Loucy (cell line): ENCODE data around the gene ZNF385D.

Source experiments
- EZH2phosphoT487 ChIP-seq: fragments of 200-600 bp; IDR thresholded peaks from 2 replicates; pipeline ENCODE4 v1.6.1; 2018; ENCODE audit warnings: antibody characterized with exemption, mild to moderate bottlenecking, moderate library complexity, borderline replicate concordance
- TF ChIP-seq, protein P1 (sequence below): fragments of 200-600 bp; sonication (generic); conservative IDR thresholded peaks from 2 replicates; pipeline ENCODE4 v1.5.1; 2014; ENCODE audit warnings: mild to moderate bottlenecking, antibody characterized with exemption, low read length

- TF ChIP-seq, protein P1, sequence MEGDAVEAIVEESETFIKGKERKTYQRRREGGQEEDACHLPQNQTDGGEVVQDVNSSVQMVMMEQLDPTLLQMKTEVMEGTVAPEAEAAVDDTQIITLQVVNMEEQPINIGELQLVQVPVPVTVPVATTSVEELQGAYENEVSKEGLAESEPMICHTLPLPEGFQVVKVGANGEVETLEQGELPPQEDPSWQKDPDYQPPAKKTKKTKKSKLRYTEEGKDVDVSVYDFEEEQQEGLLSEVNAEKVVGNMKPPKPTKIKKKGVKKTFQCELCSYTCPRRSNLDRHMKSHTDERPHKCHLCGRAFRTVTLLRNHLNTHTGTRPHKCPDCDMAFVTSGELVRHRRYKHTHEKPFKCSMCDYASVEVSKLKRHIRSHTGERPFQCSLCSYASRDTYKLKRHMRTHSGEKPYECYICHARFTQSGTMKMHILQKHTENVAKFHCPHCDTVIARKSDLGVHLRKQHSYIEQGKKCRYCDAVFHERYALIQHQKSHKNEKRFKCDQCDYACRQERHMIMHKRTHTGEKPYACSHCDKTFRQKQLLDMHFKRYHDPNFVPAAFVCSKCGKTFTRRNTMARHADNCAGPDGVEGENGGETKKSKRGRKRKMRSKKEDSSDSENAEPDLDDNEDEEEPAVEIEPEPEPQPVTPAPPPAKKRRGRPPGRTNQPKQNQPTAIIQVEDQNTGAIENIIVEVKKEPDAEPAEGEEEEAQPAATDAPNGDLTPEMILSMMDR: no peak
- TF ChIP-seq EZH2phosphoT487: no peak
These were observed 101.5 kb downstream of the ZNF385D start for GRCh38 chr3:21649519-21649918.
